GM19193 (cell line): ENCODE results near the gene ZNF438.

ENCODE experiments used
- POLR2A ChIP-seq: IDR thresholded peaks from 4 replicates; pipeline ENCODE4 v1.6.1; 2011; ENCODE audit not compliant: insufficient read depth, insufficient read length; ENCODE audit errors: extremely low read depth

Gene ZNF438, protein sequence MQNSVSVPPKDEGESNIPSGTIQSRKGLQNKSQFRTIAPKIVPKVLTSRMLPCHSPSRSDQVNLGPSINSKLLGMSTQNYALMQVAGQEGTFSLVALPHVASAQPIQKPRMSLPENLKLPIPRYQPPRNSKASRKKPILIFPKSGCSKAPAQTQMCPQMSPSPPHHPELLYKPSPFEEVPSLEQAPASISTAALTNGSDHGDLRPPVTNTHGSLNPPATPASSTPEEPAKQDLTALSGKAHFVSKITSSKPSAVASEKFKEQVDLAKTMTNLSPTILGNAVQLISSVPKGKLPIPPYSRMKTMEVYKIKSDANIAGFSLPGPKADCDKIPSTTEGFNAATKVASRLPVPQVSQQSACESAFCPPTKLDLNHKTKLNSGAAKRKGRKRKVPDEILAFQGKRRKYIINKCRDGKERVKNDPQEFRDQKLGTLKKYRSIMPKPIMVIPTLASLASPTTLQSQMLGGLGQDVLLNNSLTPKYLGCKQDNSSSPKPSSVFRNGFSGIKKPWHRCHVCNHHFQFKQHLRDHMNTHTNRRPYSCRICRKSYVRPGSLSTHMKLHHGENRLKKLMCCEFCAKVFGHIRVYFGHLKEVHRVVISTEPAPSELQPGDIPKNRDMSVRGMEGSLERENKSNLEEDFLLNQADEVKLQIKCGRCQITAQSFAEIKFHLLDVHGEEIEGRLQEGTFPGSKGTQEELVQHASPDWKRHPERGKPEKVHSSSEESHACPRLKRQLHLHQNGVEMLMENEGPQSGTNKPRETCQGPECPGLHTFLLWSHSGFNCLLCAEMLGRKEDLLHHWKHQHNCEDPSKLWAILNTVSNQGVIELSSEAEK

DNA sequence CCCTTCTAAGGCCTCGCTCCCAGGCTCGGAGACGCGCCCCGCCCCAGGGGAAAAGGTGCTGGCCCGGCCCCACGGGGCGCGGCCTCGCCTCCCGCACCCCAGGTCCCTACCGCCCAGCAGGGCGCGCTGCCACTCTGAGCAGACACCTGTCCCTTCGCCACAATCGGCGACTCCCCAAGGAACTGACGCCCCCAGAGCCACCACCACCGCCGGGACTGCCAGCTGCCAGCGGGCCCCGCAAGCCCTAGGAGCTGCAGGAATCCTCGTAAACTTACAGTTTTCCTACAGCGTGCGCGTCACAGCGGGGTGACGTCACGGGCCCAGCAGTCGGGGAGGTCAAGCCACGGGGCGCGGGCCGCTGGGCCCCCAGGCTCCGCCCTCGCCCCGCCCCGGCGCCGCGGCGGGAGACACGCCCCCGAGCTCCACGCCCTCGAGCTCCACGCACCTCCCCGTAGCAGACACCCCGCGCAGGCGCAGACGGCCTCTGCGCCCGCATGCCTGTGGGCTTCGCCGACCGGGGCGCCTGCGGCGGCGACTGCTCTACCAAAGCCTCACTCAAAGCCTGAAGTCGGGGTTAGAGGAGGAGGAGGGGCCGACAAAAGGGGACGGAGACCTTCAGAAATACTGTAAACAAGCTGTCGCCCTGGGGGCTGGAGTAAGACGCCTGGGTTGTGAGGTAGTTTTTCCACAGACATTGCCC lies at the start of gene ZNF438:
Gene ZNF438 (minus strand): TSS at position 308 of the 700 bp plus-strand sequence. CDS start 154,831 bp downstream, outside the sequence.
- TF ChIP-seq POLR2A, result peak; percentile 60

DNA sequence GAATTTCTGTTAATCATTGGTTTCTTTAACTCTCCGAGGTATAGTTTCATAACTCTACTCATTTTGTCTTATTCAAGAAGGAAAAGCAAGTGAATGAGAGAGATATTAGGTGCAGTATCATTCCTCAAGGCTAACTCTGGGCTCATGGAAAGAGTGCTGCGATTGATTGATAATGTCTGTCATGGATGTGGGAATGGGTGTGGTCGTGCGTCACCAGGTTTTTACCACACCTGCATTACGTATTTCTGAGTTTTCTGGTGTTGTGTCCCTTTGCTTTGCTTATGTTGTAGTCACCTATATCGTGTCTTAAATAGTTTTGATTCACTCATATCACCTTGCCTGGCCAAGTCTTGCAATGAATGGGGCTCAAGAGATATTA lies 44.9 kb upstream of the ZNF438 start:
- TF ChIP-seq POLR2A, result no peak

DNA sequence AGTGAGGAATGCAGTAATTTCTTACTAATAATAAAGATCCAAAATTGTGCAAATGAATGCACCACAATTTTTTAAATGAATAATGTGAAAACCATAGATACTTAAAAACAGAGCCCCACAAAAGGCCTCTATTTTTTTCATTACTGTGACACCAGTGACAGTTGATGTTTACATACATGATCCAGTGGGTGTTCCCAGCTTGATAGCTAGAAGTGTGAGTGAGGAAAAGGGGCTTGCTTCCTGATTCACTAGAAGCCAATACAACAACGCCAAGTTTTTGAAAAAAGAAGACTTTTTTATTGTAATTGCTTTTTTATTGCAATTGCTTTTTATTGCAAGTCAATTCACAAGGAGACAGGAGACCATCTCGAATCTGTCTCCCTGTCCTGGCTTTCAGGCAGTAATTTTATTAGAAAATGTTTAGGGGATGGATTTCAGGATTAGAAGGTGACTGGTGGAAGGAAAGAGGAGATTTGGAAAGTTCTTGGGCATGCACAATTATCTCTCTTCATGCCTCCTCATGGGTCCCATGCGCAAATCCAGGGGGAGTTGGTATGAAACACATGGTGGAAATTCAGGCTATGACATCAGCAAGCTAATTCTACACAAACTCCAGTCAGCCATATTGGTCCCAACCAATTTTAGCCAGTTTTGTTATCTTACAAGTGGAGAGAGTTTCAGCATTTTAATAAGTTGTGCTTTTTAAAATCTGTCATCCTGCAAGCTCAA lies 44.4 kb upstream of the ZNF438 start:
- no peak for TF ChIP-seq POLR2A

DNA sequence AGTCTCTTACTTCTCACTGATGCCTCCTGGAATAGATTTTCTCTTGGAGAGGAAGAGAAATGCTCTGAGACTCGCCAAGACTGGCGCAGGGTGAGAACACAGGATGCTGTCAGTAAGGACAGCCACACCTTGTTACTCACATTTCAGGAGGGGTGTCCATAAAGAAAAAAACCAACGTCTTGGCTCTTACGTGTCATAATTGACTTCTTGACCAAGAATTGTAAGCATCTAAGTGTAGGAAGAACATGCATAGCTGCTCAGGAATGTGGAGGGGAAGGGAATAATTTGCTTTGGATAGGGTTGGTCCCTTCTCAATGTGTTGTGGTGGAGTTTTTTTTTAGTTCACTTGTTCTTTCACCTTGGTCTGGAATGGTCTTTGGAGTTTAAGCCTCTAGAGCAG lies 43.8 kb upstream of the ZNF438 start:
- TF ChIP-seq POLR2A, result no peak

DNA sequence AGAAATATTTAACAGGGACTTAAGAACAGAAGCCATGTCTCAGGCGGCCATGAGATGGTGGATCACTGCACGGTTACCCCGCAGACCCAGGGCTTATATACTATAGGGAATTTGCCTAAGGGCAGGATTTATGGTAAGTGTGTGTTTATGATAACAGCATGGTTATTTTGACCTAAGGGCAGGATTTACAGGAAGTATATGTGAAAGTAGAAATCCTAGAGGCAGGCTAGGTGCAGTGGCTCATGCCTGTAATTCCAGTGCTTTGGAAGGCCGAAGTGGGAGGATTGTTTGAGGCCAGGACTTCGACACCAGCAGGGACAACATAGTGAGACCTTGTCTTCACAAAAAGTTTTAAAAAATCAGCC lies 43.0 kb upstream of the ZNF438 start:
- TF ChIP-seq POLR2A, result no peak

DNA sequence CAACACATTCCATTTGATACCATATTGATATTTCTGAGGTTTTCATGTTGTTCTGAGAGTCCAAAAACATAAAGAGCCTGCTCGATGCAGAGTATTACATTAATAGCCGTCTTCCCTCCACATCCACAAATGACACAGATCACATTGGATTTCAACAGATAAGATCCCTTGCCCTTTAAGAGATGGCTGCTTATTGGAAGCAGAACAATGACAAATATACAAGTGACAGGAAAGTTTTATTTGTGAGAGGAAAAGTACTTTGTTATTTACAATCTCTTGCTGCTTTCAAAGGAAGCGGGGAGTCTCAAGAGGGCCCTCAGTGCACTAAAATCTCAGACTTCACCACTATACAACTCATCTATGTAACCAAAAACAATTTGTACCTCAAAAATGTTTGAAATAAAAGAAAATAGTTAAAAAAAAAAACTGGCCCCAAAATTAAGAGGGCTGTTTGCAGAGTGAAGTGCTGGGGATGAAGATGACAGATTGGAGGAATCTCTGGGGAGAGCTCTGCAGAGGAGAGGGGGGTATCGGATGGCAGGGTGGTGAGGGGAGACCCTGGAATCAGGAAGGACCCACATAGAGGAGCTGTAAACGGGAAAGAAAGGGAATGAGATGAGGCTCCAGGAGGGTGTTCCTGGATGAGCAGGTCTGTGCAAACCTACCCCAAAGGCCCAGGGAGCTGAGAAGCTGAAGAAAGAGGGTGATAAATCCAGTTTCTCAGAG lies 42.5 kb upstream of the ZNF438 start:
- no peak for TF ChIP-seq POLR2A

DNA sequence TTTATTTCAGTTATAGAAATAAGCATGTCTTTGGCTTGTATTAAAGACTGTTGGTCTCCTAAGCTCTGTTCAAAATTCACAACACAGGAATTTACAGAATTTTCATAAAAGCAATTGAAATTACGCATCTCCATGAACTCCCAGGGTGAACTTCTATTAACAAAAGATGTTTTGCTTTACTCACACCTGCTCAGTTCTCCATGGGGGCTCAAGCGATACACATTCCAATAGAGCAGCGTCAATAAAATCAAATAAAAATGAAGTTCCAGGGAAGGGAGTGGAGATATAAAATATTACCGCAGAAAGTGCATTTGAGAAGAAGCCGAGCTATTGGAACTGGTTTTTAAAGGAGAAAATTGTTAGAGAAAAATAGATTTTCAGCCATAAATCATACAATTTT lies 41.5 kb upstream of the ZNF438 start:
- TF ChIP-seq POLR2A, result no peak

DNA sequence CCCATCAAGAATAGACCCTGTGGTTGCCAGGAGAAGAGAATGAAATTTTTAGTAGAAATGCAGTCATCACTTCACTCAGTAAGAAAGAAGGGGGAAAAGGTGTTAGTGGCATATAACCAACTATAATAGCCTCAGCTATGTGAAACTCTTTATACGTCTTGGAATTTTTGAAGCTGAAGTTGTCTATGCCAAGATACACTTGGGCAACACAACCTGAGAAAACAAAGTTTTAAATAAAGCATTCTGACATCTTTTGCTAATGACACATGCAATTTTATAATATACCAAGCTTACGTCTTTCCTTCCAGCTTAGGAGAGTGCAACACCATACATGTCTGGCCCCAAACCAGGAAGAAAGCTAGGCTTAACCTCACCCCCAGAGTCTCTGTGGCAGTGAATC lies 40.8 kb upstream of the ZNF438 start:
- TF ChIP-seq POLR2A, result no peak

DNA sequence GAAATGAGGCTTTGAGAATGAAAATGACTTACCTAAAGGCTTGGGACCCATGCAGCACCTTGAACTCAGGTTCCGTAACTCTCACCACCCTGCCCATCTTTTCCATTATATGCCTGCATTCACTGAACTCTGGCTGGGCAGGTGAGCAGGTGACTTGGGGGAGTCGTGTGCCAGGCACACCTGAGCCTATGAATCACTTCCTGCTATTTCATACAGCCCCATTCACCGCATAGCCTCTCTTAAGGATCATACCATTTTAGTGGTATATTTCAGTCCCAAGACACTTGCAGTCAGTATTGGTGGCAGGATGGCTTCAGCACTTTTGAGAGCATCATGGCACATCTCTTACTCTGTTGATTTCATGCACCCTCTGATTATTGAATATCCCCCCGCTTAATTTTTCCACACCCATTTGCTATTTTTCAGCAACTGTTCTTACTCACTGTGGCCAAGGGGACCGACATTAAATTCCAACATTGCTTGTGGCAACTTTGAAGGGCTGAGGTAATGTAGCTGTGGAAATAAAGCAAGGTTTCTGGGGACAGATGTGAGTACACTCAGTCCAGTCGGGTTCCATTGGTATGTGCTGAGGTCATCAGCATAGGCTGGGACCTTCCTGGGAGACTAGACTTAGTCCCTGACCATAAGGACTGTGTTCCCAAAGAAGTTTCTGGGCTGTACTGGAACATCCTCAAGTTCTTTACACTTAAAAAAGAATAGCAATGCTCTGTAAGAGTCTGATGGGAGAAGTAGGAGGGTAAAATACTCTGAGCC lies 39.8 kb upstream of the ZNF438 start:
- no peak for TF ChIP-seq POLR2A

DNA sequence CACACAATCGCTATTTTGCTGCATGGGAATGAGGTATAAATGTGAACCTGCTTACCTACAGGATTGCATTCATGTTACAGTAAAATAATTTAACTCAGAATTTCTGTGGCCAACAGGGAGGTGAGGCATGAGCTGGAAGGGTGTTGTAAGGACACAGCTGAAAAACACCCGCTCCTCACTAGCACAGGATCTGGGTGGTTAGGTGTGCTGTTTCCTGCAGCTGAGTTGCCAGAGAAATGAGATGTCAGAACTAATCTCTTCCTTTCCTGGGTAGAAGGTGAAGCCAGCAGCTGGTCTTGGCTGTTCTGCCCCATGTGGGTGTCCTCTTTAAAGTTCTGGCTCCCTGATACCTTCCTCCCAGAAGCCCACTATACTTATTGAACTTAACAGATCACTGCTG lies 39.0 kb upstream of the ZNF438 start:
- no peak for TF ChIP-seq POLR2A

DNA sequence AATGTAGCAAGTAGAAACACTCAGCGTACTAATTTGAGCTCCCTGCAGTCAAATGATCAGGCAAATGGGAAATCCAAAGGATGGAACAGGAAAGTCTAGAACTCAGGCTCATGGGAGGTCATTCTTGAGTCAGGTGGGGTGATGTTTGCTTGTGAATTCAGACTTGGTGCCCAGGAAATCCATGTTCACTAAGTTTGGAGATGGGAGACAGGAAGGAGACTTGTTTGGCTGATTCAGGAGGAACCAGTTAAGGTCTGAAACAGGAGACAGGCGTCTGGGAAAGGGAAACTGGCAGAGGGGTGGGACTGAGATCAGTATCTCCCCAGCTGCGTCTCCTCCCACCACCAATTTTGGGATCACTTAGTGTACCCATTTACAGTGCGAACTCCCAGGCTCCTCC lies 38.4 kb upstream of the ZNF438 start:
- TF ChIP-seq POLR2A, result no peak

DNA sequence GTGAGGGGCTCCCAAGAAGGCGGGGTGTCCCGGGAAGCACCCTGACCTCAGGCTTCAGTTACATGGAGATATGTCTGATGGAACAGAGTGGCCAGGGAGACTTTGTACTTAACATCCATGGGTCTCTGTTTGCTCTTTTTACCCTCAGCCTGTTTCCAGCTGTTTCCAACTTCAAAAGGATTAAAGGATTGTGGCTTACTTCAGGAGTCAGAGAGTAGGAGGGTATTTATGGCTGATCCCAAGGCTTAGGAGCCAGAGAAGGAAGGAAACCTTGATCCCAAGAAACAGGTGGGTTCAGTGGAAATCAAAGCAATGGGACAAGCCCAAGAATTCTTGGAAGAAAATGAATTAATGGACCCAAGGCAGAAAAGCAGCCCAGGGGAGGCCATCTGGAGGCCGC lies 37.7 kb upstream of the ZNF438 start:
- TF ChIP-seq POLR2A, result no peak

DNA sequence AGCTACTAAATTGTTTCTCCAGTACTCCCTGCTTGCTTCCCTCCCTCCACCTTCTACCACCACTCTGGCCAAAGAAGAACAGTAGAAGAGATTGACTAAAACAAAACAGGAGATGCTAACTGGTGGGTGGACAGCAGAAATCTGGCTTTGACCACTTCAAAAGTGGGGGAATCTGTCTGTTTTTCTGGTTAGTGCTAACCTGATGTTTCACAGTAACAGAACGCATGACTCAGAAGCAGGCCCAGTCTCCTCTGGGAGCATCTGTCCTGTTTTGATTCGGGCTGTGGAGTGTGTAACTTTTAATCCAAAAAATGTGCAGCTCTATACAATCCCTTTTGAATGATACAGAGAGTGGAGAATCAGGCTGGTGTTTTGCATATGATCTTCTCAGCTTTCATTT lies 32.7 kb upstream of the ZNF438 start:
- no peak for TF ChIP-seq POLR2A
